ENCODE results near the gene LYSMD3.

The LYSMD3 gene

GRCh38 chr5:90494043-90494442 lies 35.3 kb downstream of the LYSMD3 start:
- FAIRE-seq, result peak; percentile 77

GRCh38 chr5:90488791-90489190 lies 40.6 kb downstream of the LYSMD3 start:
- DNase-seq (ENCODE audit: insufficient read length, low spot score), result no peak
- no peak for TF ChIP-seq POLR2AphosphoS5 (IDR thresholded peaks at IDR 0.05; ENCODE audit: low read depth, low read length)
- no peak for TF ChIP-seq TAF1 (IDR thresholded peaks at IDR 0.05; ENCODE audit: low read depth, low read length)
- no peak for TF ChIP-seq POU2F2 (IDR thresholded peaks at IDR 0.05; ENCODE audit: low read depth, low read length)
- no peak for TF ChIP-seq POLR2A (IDR thresholded peaks at IDR 0.05; ENCODE audit: low read depth, low read length)
- no peak for TF ChIP-seq SPI1 (IDR thresholded peaks at IDR 0.05; ENCODE audit: low read depth, low read length)
- no peak for TF ChIP-seq PAX5 (IDR thresholded peaks at IDR 0.05; ENCODE audit: insufficient read depth, low read length, severe bottlenecking)
- FAIRE-seq, result no peak

More at GRCh38 chr5:90494043-90494442, 35.3 kb downstream of the LYSMD3 start:
- no peak for DNase-seq (ENCODE audit: insufficient read length, low spot score)
- TF ChIP-seq POLR2AphosphoS5 (IDR thresholded peaks at IDR 0.05; ENCODE audit: low read depth, low read length) (no peak), PAX5 (IDR thresholded peaks at IDR 0.05; ENCODE audit: insufficient read depth, low read length, severe bottlenecking) (no peak), POLR2A (IDR thresholded peaks at IDR 0.05; ENCODE audit: low read depth, low read length) (no peak), POU2F2 (IDR thresholded peaks at IDR 0.05; ENCODE audit: low read depth, low read length) (no peak), SPI1 (IDR thresholded peaks at IDR 0.05; ENCODE audit: low read depth, low read length) (no peak), TAF1 (IDR thresholded peaks at IDR 0.05; ENCODE audit: low read depth, low read length) (no peak)

- TF ChIP-seq POU2F2 (IDR thresholded peaks at IDR 0.05; ENCODE audit: low read depth, low read length), result no peak
- TF ChIP-seq SPI1 (IDR thresholded peaks at IDR 0.05; ENCODE audit: low read depth, low read length), result no peak
- TF ChIP-seq POLR2AphosphoS5 (IDR thresholded peaks at IDR 0.05; ENCODE audit: low read depth, low read length), result no peak
- no peak for TF ChIP-seq TAF1 (IDR thresholded peaks at IDR 0.05; ENCODE audit: low read depth, low read length)
- no peak for TF ChIP-seq POLR2A (IDR thresholded peaks at IDR 0.05; ENCODE audit: low read depth, low read length)
- no peak for TF ChIP-seq PAX5 (IDR thresholded peaks at IDR 0.05; ENCODE audit: insufficient read depth, low read length, severe bottlenecking)
- FAIRE-seq (peak; percentile 9), DNase-seq (ENCODE audit: insufficient read length, low spot score) (no peak)
Measured at GRCh38 chr5:90484540-90484939, 44.8 kb downstream of the LYSMD3 start.

DNA sequence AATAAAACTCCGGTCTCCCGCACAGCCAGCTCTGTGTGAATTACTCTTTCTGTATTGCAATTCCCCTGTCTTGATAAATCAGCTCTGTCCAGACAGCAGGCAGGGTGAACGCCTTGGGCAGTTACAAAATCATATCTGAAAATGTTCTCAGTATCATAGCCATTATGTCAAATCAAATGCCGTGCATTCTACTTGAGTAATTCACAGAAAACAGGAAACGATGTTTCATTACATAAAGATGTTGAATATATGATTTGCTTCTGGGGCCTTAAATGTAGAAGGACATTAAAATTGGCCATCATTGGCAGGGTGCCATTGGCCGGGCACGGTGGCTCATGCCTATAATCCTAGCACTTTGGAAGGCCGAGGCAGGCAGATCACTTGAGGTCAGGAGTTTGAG lies 46.2 kb downstream of the LYSMD3 start:
- DNase-seq (ENCODE audit: insufficient read length, low spot score) (no peak), FAIRE-seq (peak; percentile 35)
- TF ChIP-seq POLR2A (IDR thresholded peaks at IDR 0.05; ENCODE audit: low read depth, low read length) (no peak), POLR2AphosphoS5 (IDR thresholded peaks at IDR 0.05; ENCODE audit: low read depth, low read length) (no peak), TAF1 (IDR thresholded peaks at IDR 0.05; ENCODE audit: low read depth, low read length) (no peak), SPI1 (IDR thresholded peaks at IDR 0.05; ENCODE audit: low read depth, low read length) (no peak), POU2F2 (IDR thresholded peaks at IDR 0.05; ENCODE audit: low read depth, low read length) (no peak)

GRCh38 chr5:90480699-90481098 lies 48.7 kb downstream of the LYSMD3 start:
- no peak for FAIRE-seq
- DNase-seq (ENCODE audit: insufficient read length, low spot score), result no peak

DNA sequence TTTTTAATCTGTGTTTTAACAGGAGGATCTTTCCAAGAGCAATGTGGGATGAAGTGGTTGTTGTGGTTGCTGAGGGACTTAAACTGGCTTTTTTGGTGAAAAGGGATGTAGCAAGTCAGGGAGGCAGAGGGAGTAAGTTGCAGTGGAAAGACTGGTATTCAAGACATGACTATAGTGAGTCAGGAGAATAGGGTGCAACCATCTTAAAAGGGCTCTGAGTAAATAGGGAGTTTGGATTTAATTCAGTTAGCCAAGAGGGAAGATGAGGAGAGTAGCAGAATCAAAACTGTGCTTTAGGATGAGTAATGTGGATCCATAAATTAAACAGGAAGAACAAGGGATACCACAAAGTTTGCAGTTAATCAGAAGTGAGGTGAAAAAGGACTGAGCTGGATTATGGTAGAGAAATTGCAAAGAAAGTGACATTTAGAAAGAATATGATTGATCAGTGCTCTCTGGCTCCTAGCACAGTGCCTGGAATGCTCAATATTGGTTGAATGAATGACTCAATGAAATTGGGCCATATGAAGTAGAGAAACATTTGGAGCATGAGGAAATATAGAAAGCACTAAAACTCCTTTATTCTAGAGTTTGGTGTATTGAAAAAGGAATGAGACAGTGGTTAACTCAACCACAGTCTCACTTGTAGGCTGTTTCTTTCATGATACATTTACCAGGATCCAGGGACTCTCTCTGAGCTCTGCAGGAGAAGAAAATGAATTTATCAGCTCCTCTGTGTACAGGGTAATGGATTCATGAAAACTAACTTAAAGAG lies 49.6 kb downstream of the LYSMD3 start:
- peak; percentile 9 for FAIRE-seq

More at GRCh38 chr5:90480699-90481098, 48.7 kb downstream of the LYSMD3 start:
- TF ChIP-seq POU2F2 (IDR thresholded peaks at IDR 0.05; ENCODE audit: low read depth, low read length) (no peak), TAF1 (IDR thresholded peaks at IDR 0.05; ENCODE audit: low read depth, low read length) (no peak), POLR2A (IDR thresholded peaks at IDR 0.05; ENCODE audit: low read depth, low read length) (no peak), SPI1 (IDR thresholded peaks at IDR 0.05; ENCODE audit: low read depth, low read length) (no peak), POLR2AphosphoS5 (IDR thresholded peaks at IDR 0.05; ENCODE audit: low read depth, low read length) (no peak), PAX5 (IDR thresholded peaks at IDR 0.05; ENCODE audit: insufficient read depth, low read length, severe bottlenecking) (no peak)

DNA sequence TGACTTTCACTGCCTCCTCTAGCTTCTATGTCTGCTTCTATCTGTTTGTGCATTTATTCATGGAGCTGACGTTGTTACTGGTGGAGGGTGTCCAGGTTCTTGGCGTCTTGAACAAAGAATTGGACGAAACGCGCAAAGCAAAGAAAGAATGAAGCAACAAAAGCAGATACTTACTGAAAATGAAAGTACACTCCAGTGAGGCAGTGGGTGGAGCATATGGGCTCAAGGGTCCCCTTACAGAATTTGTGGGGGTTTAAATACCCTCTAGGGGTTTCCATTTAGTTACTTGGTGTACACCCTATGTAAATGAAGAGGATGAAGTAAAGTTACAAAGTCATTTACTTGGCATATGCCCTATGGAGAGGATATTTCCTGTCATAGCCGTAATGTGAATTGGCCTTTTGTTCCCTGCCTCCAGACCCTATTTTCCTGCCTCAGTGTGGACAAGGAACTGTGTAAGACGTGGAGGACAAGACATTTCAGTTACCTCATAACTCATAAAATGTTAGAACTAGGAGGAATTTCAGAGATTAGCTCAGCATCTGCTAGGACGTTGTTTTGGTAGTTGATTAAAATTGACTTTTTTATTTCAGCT lies 51.7 kb downstream of the LYSMD3 start:
- no peak for DNase-seq (ENCODE audit: insufficient read length, low spot score)
- no peak for FAIRE-seq
- no peak for TF ChIP-seq SPI1 (IDR thresholded peaks at IDR 0.05; ENCODE audit: low read depth, low read length)
- no peak for TF ChIP-seq TAF1 (IDR thresholded peaks at IDR 0.05; ENCODE audit: low read depth, low read length)
- TF ChIP-seq PAX5 (IDR thresholded peaks at IDR 0.05; ENCODE audit: insufficient read depth, low read length, severe bottlenecking), result no peak

More for the DNA sequence above, 49.6 kb downstream of the LYSMD3 start:
- no peak for DNase-seq (ENCODE audit: insufficient read length, low spot score)
- TF ChIP-seq POLR2A (IDR thresholded peaks at IDR 0.05; ENCODE audit: low read depth, low read length), result no peak
- TF ChIP-seq TAF1 (IDR thresholded peaks at IDR 0.05; ENCODE audit: low read depth, low read length), result no peak
- TF ChIP-seq POLR2AphosphoS5 (IDR thresholded peaks at IDR 0.05; ENCODE audit: low read depth, low read length), result no peak
- TF ChIP-seq PAX5 (IDR thresholded peaks at IDR 0.05; ENCODE audit: insufficient read depth, low read length, severe bottlenecking), result no peak
- TF ChIP-seq SPI1 (IDR thresholded peaks at IDR 0.05; ENCODE audit: low read depth, low read length), result no peak

DNA sequence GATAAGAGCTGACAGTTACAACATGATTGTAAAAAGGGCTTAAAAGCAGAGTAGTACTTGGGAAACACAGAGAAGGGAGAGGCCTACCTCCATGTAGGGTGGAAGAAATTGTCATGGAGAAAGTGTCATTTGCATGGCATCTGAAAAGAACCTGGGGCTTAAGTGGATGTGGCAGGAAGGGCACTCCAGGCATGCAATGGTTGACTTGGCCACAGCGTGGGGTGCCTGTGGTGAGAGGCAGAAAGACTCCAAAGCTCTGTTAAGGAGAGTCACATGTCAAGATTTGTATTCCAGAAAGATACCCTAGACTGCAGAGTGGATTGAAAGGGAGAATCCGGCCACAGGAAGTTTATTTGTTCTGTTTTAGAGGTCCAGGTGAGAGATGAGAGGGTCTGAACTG lies 52.3 kb downstream of the LYSMD3 start:
- no peak for FAIRE-seq
- TF ChIP-seq POLR2AphosphoS5 (IDR thresholded peaks at IDR 0.05; ENCODE audit: low read depth, low read length), result no peak
- TF ChIP-seq SPI1 (IDR thresholded peaks at IDR 0.05; ENCODE audit: low read depth, low read length), result no peak
- no peak for TF ChIP-seq TAF1 (IDR thresholded peaks at IDR 0.05; ENCODE audit: low read depth, low read length)
- no peak for TF ChIP-seq POLR2A (IDR thresholded peaks at IDR 0.05; ENCODE audit: low read depth, low read length)
- no peak for TF ChIP-seq PAX5 (IDR thresholded peaks at IDR 0.05; ENCODE audit: insufficient read depth, low read length, severe bottlenecking)
- no peak for TF ChIP-seq POU2F2 (IDR thresholded peaks at IDR 0.05; ENCODE audit: low read depth, low read length)
- DNase-seq (ENCODE audit: insufficient read length, low spot score), result no peak

GRCh38 chr5:90476391-90476790 lies 53.0 kb downstream of the LYSMD3 start:
- no peak for FAIRE-seq
- TF ChIP-seq SPI1 (IDR thresholded peaks at IDR 0.05; ENCODE audit: low read depth, low read length), result no peak
- no peak for DNase-seq (ENCODE audit: insufficient read length, low spot score)

Data from GM12891 (cell line).